Thoracic aorta (tissue), 2 donors: ENCODE measurements around the gene SOX13. TPM values are rescaled to one million over a fixed set of nuclear protein-coding genes. Genes with fewer than 3 reads are reported as not detected.
A peak's percentile ranks its signal among the peaks of the same experiment; 100 is the strongest.

Experiments
- ATAC-seq: fragments of 150-250 bp; one replicate; pipeline ENCODE4 v1.8.0; 2017; ENCODE audit warnings: low read depth; ENCODE audit not compliant: insufficient number of reproducible peaks, low FRiP score
- DNase-seq: peaks from one replicate; pipeline ENCODE4 v3.0.0-alpha.2; 2020; ENCODE audit warnings: low spot score
- H3K27ac ChIP-seq, 2 donors: fragments of 200-600 bp; sonication (generic); 1 replicate in 1 of 2; 2 replicates in 1 of 2; pipeline ENCODE4 v1.5.1; 2016; ENCODE audit warnings: mild to moderate bottlenecking in 2 of 2, moderate library complexity in 2 of 2
- H3K27me3 ChIP-seq: fragments of 200-600 bp; sonication (generic); replicated peaks from 2 replicates; pipeline ENCODE4 v1.6.0; 2016; ENCODE audit warnings: mild to moderate bottlenecking; ENCODE audit not compliant: insufficient read depth
- H3K36me3 ChIP-seq: fragments of 200-600 bp; sonication (generic); one replicate; pipeline ENCODE4 v1.5.1; 2016
- H3K4me1 ChIP-seq, 2 donors: fragments of 200-600 bp; sonication (generic); 1 replicate in 1 of 2; 2 replicates in 1 of 2; pipeline versions ENCODE4 v1.5.1 to v1.6.0; 2016; ENCODE audit warnings: low read depth in 2 of 2, mild to moderate bottlenecking in 1 of 2; ENCODE audit not compliant: control insufficient read depth in 1 of 2
- H3K4me3 ChIP-seq: fragments of 200-600 bp; sonication (generic); 2 replicates; pipeline ENCODE4 v1.5.1; 2016; ENCODE audit warnings: mild to moderate bottlenecking
- H3K9me3 ChIP-seq: fragments of 200-600 bp; sonication (generic); 2 replicates; pipeline ENCODE4 v1.5.1; 2016
- CTCF ChIP-seq: fragments of 200-600 bp; sonication (generic); IDR thresholded peaks from one replicate; pipeline ENCODE4 v1.5.1; 2019; ENCODE audit warnings: antibody characterized with exemption
- total RNA-seq, 2 donors: library from RNA; depleted of rRNA; stranded (reverse); fragments of >200 nt; gene quantifications; one replicate each; pipeline versions ENCODE4 v1.1.0 to v1.2.3, GENCODE V29; 2016

SOX13 gene
- total RNA-seq, 2 donors from 2014 or later, result 27.2 to 33.2 TPM

GRCh38 chr1:204032642-204033235 is 40.2 kb upstream of the SOX13 start:
- H3K4me1 ChIP-seq, result no peaks in the 10 kb centered on the region
- H3K27ac ChIP-seq, result no peak overlapping the region
- DNase-seq (no peak), ATAC-seq (no peak)
- TF ChIP-seq CTCF, result no peak
- no peaks in the 10 kb centered on the region for H3K27me3 ChIP-seq
- H3K4me3 ChIP-seq, result no peak overlapping the region
- H3K36me3 ChIP-seq, result no peaks in the 10 kb centered on the region
- H3K9me3 ChIP-seq, result no peaks in the 10 kb centered on the region

GRCh38 chr1:204033306-204033705 is 39.6 kb upstream of the SOX13 start:
- no peak for ATAC-seq

DNA sequence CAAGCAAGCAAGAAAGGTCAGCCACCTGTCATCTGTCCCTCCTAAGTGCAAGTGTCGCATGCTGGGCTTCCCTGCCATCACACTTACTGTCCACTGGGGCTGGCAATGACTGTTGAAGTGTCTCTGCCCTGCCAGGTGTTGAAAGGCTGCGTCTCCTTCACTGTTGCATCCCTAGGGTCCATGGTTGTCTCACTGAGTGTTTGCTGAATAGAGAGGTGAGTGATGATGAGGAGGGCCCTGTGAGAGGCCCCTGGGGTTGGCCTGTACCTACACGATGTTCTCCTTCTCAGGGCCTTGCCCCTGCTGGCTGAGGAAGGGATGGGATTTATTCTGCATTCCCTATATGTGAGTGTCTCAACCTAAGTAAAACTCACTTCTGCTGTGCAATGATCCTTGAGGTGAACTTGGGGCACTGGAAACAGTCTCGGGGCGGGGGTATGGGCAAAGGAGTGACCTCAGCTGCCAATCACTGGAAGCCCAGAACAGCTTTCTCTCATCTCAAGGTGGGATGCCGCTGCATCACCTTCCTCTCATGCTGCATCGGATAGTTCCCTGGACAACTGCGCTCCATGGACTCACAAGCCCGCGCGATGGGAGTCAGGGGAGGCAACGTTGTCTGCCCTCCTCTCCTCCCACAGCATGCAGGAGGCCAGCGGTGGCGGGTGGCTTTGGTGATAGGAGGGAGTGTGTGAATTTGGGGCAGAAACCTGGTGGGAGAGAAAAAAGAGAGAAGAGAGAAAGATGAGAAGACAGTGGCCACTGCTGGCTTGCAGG is 35.8 kb upstream of the SOX13 start:
- H3K9me3 ChIP-seq, result no peaks in the 10 kb centered on the region
- no peak for DNase-seq
- no peaks in the 10 kb centered on the region for H3K36me3 ChIP-seq
- no peak overlapping the region for H3K27ac ChIP-seq
- ATAC-seq, result no peak
- H3K4me3 ChIP-seq, result no peak overlapping the region
- TF ChIP-seq CTCF, result no peak
- no peaks in the 10 kb centered on the region for H3K27me3 ChIP-seq
- peaks cover 8 to 12% of the 10 kb centered on the region in 2 donors for H3K4me1 ChIP-seq

More at GRCh38 chr1:204033306-204033705, 39.6 kb upstream of the SOX13 start:
- no peaks in the 10 kb centered on the region for H3K4me1 ChIP-seq
- no peak for TF ChIP-seq CTCF
- H3K4me3 ChIP-seq, result no peak overlapping the region
- no peak overlapping the region for H3K27ac ChIP-seq
- no peaks in the 10 kb centered on the region for H3K9me3 ChIP-seq
- DNase-seq, result no peak
- no peaks in the 10 kb centered on the region for H3K27me3 ChIP-seq
- H3K36me3 ChIP-seq, result no peaks in the 10 kb centered on the region

GRCh38 chr1:204041232-204041767 is 31.6 kb upstream of the SOX13 start:
- H3K9me3 ChIP-seq, result no peaks in the 10 kb centered on the region
- H3K27me3 ChIP-seq, result no peaks in the 10 kb centered on the region
- H3K4me1 ChIP-seq, result peaks cover 8 to 14% of the 10 kb centered on the region in 2 donors
- DNase-seq (peak; percentile 9), ATAC-seq (peak; percentile 56)
- no peak for TF ChIP-seq CTCF
- no peak overlapping the region for H3K4me3 ChIP-seq
- no peaks in the 10 kb centered on the region for H3K36me3 ChIP-seq
- no peak overlapping the region for H3K27ac ChIP-seq

DNA sequence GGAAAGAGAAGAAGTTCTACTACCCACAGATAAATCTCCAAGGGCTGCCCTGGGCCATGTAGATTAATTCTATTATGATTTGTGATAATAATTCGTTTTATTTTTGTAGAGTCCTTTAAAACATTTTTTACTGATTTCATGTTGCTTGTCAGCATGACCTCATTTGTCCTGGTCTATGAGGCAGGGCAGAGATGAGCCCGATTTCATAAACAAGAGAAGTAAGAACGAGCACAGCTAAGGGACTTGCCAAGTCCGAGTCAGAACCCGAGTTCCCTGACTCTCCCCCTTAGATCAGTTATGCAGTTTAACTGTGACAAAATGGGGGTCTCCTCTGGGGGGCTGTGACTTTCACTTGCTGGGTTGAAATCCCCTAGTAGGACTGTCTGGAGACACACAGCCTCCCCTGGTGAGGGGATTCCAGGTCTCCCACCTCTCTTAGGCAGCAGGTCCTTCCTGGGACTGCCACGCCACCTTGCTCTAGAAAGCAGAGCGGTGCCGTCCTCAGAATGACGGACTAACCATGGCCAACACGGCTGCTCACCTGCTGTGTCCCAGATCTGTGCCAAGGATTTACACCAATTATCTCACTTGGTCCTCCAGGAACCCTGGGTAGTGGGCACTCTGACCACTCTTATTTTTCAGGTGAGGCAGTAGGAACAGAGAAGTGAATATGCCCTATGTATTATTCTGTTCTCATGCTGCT is 31.0 kb upstream of the SOX13 start:
- H3K36me3 ChIP-seq, result no peaks in the 10 kb centered on the region
- H3K27ac ChIP-seq, result no peak overlapping the region
- DNase-seq (no peak), ATAC-seq (no peak)
- no peaks in the 10 kb centered on the region for H3K27me3 ChIP-seq
- no peak overlapping the region for H3K4me3 ChIP-seq
- no peaks in the 10 kb centered on the region for H3K9me3 ChIP-seq
- TF ChIP-seq CTCF, result no peak
- H3K4me1 ChIP-seq, result peaks cover 8 to 14% of the 10 kb centered on the region in 2 donors
